HG02973 (cell line): ENCODE results near the gene GLB1L3.
"Not testable (repeated sequence)": the region's sequence is repeated elsewhere in the genome, so short reads cannot be mapped to it uniquely, and the experiment has no call there.

Experiments
- ATAC-seq: cut with Tn5 transposase; IDR thresholded peaks from one replicate; pipeline ENCODE4 v1.9.1; 2021; ENCODE audit warnings: moderate library complexity; ENCODE audit not compliant: unreplicated experiment

GLB1L3 gene

GRCh38 chr11:134312807-134313206 lies 36.6 kb downstream of the GLB1L3 start:
- no peak for ATAC-seq

GRCh38 chr11:134313379-134313778 lies 37.2 kb downstream of the GLB1L3 start:
- no peak for ATAC-seq

GRCh38 chr11:134313821-134314607 lies 37.8 kb downstream of the GLB1L3 start:
- ATAC-seq = no peak

GRCh38 chr11:134317103-134317502 lies 40.9 kb downstream of the GLB1L3 start:
- ATAC-seq = no peak

- ATAC-seq = not testable (repeated sequence)
Measured at GRCh38 chr11:134321373-134321772, 45.2 kb downstream of the GLB1L3 start.

GRCh38 chr11:134322553-134322952 lies 46.4 kb downstream of the GLB1L3 start:
- ATAC-seq = no peak

GRCh38 chr11:134328433-134328832 lies 52.3 kb downstream of the GLB1L3 start:
- no peak for ATAC-seq

GRCh38 chr11:134330611-134331353 lies 54.6 kb downstream of the GLB1L3 start:
- ATAC-seq = no peak

- peak; percentile 94 for ATAC-seq
Measured at GRCh38 chr11:134331354-134332188, 55.4 kb downstream of the GLB1L3 start, which contains the start of gene GLB1L2. GLB1L2 (plus strand) TSS chr11:134331988; CDS start chr11:134332062, 74 bp downstream.

- peak; percentile 26 for ATAC-seq
Measured at GRCh38 chr11:134332189-134332631, 56.0 kb downstream of the GLB1L3 start.

GRCh38 chr11:134332782-134333181 lies 56.6 kb downstream of the GLB1L3 start:
- no peak for ATAC-seq

GRCh38 chr11:134333312-134333711 lies 57.1 kb downstream of the GLB1L3 start:
- ATAC-seq = no peak

GRCh38 chr11:134333946-134334345 lies 57.8 kb downstream of the GLB1L3 start:
- ATAC-seq = no peak

GRCh38 chr11:134334796-134335571 lies 58.8 kb downstream of the GLB1L3 start:
- ATAC-seq = no peak

- ATAC-seq = no peak
Measured at GRCh38 chr11:134337051-134337450, 60.9 kb downstream of the GLB1L3 start.

- no peak for ATAC-seq
Measured at GRCh38 chr11:134338068-134338467, 61.9 kb downstream of the GLB1L3 start.

- ATAC-seq = no peak
Measured at GRCh38 chr11:134338654-134339053, 62.5 kb downstream of the GLB1L3 start.

- ATAC-seq = no peak
Measured at GRCh38 chr11:134339756-134340155, 63.6 kb downstream of the GLB1L3 start.

GRCh38 chr11:134340354-134340964 lies 64.3 kb downstream of the GLB1L3 start:
- ATAC-seq = no peak
